GM18519 (cell line): ENCODE results near the gene NMNAT3.

Source experiments
- ATAC-seq: cut with Tn5 transposase; IDR thresholded peaks from one replicate; pipeline ENCODE4 v1.9.1; 2021; ENCODE audit warnings: mild to moderate bottlenecking, moderate library complexity; ENCODE audit not compliant: unreplicated experiment, low FRiP score

NMNAT3 gene

GRCh38 chr3:139524841-139525636 lies 152.7 kb downstream of the NMNAT3 start:
- ATAC-seq = no peak

- no peak for ATAC-seq
These were observed 154.1 kb downstream of the NMNAT3 start for GRCh38 chr3:139523718-139524117.

GRCh38 chr3:139523166-139523565 lies 154.6 kb downstream of the NMNAT3 start:
- no peak for ATAC-seq

- no peak for ATAC-seq
These were observed 155.4 kb downstream of the NMNAT3 start for GRCh38 chr3:139522421-139522820.

GRCh38 chr3:139521816-139522215 lies 156.0 kb downstream of the NMNAT3 start:
- no peak for ATAC-seq

GRCh38 chr3:139521144-139521543 lies 156.6 kb downstream of the NMNAT3 start:
- no peak for ATAC-seq

GRCh38 chr3:139519998-139520737 lies 157.6 kb downstream of the NMNAT3 start:
- ATAC-seq = no peak

- ATAC-seq = no peak
These were observed 158.6 kb downstream of the NMNAT3 start for GRCh38 chr3:139518926-139519842.

GRCh38 chr3:139518306-139518705 lies 159.5 kb downstream of the NMNAT3 start:
- no peak for ATAC-seq

- ATAC-seq = no peak
These were observed 160.3 kb downstream of the NMNAT3 start for GRCh38 chr3:139517321-139518065.

- no peak for ATAC-seq
These were observed 163.0 kb downstream of the NMNAT3 start for GRCh38 chr3:139514741-139515140.
